ENCODE measurements around the gene HEG1. TPM values are rescaled to one million over a fixed set of nuclear protein-coding genes. Genes with fewer than 3 reads are reported as not detected.
A peak's percentile ranks its signal among the peaks of the same experiment; 100 is the strongest.

Gene HEG1
- total and polyA plus RNA-seq, 2 of the 13 experiments (the other 11 are each of a cell fraction or from before 2014, with no cell fraction given) = 10.7 to 18.2 TPM

- TF ChIP-seq HOXA5 (CRISPR knock-in tag; IDR thresholded peaks at IDR 0.05) (peak; percentile 78; the same call in 1 of the 2 replicates), TOPORS (CRISPR knock-in tag; IDR thresholded peaks at IDR 0.05) (no peak), ZNF543 (CRISPR knock-in tag; IDR thresholded peaks at IDR 0.05) (0 out of 2 replicates have a peak, but pooled peaks have one; percentile 32), KMT2B (CRISPR knock-in tag; IDR thresholded peaks at IDR 0.05) (0 out of 2 replicates have a peak, but pooled peaks have one; percentile 33), THAP8 (CRISPR knock-in tag; IDR thresholded peaks at IDR 0.05; ENCODE audit: borderline replicate concordance) (no peak), NKX3-1 (CRISPR knock-in tag; IDR thresholded peaks at IDR 0.05) (peak; percentile 65; the same call in 1 of the 2 replicates), BCL6 (CRISPR knock-in tag; IDR thresholded peaks at IDR 0.05) (peak; percentile 92), ZNF180 (CRISPR knock-in tag; IDR thresholded peaks at IDR 0.05; ENCODE audit: borderline replicate concordance, low read depth) (no peak), ARHGAP35 (CRISPR knock-in tag; IDR thresholded peaks at IDR 0.05; ENCODE audit: borderline replicate concordance) (no peak), ZNF333 (CRISPR knock-in tag; IDR thresholded peaks at IDR 0.05; ENCODE audit: borderline replicate concordance) (0 out of 2 replicates have a peak, but pooled peaks have one; percentile 58), ELF3 (CRISPR knock-in tag; IDR thresholded peaks at IDR 0.05) (peak; percentile 53; the same call in 1 of the 2 replicates), ZNF430 (CRISPR knock-in tag; IDR thresholded peaks at IDR 0.05) (peak; percentile 28; the same call in 1 of the 2 replicates), ZBTB39 (CRISPR knock-in tag; IDR thresholded peaks at IDR 0.05) (no peak; the same call in 1 of the 2 replicates)
- TF ChIP-seq, protein P1, sequence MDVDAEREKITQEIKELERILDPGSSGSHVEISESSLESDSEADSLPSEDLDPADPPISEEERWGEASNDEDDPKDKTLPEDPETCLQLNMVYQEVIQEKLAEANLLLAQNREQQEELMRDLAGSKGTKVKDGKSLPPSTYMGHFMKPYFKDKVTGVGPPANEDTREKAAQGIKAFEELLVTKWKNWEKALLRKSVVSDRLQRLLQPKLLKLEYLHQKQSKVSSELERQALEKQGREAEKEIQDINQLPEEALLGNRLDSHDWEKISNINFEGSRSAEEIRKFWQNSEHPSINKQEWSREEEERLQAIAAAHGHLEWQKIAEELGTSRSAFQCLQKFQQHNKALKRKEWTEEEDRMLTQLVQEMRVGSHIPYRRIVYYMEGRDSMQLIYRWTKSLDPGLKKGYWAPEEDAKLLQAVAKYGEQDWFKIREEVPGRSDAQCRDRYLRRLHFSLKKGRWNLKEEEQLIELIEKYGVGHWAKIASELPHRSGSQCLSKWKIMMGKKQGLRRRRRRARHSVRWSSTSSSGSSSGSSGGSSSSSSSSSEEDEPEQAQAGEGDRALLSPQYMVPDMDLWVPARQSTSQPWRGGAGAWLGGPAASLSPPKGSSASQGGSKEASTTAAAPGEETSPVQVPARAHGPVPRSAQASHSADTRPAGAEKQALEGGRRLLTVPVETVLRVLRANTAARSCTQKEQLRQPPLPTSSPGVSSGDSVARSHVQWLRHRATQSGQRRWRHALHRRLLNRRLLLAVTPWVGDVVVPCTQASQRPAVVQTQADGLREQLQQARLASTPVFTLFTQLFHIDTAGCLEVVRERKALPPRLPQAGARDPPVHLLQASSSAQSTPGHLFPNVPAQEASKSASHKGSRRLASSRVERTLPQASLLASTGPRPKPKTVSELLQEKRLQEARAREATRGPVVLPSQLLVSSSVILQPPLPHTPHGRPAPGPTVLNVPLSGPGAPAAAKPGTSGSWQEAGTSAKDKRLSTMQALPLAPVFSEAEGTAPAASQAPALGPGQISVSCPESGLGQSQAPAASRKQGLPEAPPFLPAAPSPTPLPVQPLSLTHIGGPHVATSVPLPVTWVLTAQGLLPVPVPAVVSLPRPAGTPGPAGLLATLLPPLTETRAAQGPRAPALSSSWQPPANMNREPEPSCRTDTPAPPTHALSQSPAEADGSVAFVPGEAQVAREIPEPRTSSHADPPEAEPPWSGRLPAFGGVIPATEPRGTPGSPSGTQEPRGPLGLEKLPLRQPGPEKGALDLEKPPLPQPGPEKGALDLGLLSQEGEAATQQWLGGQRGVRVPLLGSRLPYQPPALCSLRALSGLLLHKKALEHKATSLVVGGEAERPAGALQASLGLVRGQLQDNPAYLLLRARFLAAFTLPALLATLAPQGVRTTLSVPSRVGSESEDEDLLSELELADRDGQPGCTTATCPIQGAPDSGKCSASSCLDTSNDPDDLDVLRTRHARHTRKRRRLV (CRISPR knock-in tag; IDR thresholded peaks at IDR 0.05) = 0 out of 2 replicates have a peak, but pooled peaks have one; percentile 71
- TF ChIP-seq, protein P2, sequence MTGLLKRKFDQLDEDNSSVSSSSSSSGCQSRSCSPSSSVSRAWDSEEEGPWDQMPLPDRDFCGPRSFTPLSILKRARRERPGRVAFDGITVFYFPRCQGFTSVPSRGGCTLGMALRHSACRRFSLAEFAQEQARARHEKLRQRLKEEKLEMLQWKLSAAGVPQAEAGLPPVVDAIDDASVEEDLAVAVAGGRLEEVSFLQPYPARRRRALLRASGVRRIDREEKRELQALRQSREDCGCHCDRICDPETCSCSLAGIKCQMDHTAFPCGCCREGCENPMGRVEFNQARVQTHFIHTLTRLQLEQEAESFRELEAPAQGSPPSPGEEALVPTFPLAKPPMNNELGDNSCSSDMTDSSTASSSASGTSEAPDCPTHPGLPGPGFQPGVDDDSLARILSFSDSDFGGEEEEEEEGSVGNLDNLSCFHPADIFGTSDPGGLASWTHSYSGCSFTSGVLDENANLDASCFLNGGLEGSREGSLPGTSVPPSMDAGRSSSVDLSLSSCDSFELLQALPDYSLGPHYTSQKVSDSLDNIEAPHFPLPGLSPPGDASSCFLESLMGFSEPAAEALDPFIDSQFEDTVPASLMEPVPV (CRISPR knock-in tag; IDR thresholded peaks at IDR 0.05) = no peak
- TF ChIP-seq, protein P3, sequence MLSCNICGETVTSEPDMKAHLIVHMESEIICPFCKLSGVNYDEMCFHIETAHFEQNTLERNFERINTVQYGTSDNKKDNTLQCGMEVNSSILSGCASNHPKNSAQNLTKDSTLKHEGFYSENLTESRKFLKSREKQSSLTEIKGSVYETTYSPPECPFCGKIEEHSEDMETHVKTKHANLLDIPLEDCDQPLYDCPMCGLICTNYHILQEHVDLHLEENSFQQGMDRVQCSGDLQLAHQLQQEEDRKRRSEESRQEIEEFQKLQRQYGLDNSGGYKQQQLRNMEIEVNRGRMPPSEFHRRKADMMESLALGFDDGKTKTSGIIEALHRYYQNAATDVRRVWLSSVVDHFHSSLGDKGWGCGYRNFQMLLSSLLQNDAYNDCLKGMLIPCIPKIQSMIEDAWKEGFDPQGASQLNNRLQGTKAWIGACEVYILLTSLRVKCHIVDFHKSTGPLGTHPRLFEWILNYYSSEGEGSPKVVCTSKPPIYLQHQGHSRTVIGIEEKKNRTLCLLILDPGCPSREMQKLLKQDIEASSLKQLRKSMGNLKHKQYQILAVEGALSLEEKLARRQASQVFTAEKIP (CRISPR knock-in tag; IDR thresholded peaks at IDR 0.05; ENCODE audit: borderline replicate concordance) = no peak
Measured at GRCh38 chr3:125001557-125002413, 54.0 kb downstream of the HEG1 start (continued).

Data from HepG2 (cell line).